Right forelimb (tissue), 1 donor: ENCODE results near the gene KRT4.
"Not testable (repeated sequence)": the region's sequence is repeated elsewhere in the genome, so short reads cannot be mapped to it uniquely, and the experiment has no call there.

Experiments used
- DNase-seq: peaks from one replicate; pipeline ENCODE4 v3.0.0-alpha.2; 2018

Gene KRT4

DNA sequence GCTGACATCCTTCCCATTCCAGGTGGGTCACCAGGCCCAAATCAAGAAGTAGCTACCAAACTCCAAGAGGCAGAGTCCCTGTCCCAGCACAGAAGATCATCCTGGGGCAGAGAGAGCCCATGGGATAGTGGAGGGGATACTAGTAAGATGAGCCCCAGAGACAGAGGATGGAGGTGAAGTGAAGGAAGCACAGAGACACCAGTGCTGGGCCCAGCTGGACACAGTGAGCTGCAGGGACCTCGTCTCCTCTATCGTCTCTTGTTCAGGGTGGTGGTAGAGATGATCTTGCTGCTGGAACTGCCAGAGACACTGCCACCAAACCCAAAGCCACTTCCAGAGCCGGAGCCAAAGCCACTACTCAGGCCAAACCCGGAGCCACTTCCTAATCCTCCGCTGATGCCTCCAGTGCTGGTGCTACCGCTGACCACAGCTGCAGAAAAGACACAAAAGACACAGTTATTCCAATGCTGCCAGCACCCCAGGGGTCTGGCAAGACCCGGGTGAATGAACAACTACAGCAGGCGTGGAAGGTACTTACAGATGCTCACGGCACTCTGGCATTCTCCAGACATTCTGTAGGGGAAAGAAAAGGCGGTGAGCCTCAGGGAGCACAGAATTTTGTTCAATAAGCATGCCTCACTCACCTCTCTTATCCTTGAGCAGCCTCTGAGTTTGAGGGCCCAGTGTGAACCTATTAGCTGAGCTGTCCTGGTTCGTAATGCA, 6.9 kb downstream of the KRT4 start:
- no peak for DNase-seq

DNA sequence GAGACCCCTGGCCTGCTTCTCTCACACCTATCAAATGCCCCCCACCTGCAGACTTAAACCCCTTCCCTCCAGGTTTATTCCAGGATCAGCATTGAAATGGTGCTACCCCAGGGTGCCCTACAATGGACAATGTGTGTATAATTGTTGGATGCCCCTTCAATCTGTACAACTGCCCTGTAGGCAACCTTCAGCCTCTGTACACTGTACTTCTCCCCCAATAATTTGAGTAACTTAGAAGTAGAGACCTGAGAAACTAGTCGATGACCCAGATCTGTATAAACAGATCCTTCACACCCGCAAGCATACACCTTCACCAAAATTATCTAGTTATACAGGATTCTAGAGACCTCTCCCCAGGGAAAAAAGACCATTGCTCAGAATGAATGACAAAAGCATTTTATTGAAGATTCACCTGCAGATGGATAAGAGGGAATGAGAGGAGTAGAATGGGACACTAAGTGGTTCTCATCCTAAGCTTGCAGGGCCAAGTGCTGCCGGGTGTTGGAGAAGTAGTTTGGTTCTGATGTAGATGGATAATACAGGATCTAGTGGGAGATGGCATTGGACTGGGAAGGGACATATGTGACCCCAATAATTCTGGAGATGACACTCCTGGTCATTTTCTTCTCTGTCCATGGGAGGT, 7.6 kb downstream of the KRT4 start:
- no peak for DNase-seq

DNA sequence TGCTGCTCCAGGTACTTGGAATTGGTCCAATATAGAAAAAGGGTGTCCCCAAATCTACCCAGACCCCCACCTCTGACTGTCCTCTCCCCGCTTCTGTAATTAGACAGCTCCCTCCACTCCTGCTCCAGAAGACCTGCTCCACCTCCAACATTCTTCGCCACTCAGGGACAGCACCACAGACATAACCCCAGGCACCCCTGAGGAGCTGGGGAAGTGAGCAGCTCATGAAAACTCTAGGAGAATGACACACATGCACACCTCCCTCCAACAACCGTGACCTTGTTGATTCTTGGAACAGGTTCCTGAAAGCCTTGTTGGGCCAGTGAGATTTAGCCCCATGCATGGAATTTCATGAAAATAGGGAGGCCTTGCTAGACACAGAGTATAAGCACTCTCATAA, 8.2 kb downstream of the KRT4 start:
- DNase-seq: no peak

DNA sequence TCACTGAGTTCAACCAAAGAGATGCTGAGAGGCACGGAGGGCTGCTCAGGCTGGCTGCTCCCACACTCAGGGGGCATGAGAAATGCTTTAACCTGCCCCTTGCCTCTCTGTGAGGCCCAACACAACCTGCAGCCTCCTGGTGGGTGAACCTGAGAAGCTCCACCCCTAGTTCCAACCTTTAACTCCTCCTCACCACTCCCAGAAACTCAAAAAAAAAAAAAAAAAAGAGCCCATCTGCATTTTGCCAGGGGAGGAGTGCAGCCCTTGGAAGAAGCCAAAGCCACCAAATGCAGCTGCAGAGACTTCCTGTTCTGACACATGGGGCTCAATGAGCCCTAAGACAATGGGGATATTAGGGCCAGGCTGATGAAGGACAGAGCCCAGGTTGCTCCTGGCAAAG, 8.9 kb downstream of the KRT4 start:
- DNase-seq: no peak

DNA sequence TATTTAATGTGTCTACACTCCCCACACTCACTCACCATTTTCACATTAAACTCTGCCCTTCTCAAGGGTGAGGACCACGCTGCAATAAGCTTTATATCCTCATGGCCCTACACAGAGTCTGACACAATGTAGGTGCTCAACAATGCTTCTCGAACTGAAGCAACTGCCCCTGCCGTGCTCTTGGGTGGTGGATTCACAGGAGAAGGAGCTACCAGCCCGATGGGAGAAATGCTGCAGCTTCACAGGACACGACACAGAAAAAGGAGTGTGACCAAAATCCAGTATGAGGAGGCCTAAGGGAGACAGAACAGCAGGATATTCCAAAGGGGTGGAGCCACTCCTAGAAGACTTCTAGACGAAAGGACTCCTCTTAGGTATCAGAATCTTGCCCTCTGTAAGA, 11.5 kb downstream of the KRT4 start:
- no peak for DNase-seq

DNA sequence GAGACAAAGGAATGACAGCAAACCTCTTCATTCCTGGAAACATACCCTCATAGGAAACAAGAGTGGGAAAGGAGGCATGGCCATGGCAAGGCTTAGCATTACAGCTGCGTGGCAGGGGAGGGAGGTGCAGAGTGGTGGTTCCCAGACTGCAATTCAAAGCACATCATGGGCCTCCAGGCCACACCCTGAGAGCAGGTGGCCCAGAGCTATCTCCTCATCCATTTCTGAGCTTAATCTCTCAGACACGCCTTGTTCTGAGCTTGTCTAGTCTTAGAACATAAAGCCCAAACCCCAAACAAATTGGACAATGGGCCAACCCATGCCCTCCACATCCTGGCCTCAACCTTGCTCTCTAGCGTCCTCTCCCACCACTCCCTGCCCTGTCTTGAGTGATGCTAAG, 12.1 kb downstream of the KRT4 start:
- DNase-seq: no peak

DNA sequence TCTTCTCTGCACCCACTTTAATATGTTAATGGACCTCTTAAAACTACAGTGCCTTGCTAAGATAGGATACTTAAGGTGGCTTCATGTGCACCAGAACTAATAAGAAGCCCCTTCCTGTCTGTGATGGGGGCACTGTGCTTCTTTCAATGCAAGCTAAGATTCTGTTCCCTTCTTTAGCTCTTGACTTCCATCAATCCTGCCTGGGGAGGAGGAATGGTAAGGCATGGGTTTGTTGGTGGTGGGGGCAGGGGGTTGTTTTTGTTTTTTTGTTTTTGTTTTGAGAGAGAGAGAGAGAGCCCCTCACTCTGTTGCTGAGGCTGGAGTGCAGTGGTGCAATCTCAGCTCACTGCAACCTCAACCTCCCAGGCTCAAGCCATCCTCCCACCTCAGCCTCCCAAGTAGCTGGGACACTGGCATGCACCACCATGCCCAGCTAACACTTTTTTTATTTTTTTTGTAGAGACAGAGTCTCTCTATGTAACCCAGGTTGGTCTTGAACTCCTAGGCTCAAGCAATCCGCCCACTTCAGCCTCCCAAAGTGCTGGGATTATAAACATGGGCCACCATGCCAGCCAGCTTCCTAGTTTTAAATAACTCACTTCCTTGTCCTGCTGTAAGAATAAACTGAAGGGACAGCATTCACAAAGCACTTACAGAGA, 13.5 kb downstream of the KRT4 start:
- DNase-seq: no peak

DNA sequence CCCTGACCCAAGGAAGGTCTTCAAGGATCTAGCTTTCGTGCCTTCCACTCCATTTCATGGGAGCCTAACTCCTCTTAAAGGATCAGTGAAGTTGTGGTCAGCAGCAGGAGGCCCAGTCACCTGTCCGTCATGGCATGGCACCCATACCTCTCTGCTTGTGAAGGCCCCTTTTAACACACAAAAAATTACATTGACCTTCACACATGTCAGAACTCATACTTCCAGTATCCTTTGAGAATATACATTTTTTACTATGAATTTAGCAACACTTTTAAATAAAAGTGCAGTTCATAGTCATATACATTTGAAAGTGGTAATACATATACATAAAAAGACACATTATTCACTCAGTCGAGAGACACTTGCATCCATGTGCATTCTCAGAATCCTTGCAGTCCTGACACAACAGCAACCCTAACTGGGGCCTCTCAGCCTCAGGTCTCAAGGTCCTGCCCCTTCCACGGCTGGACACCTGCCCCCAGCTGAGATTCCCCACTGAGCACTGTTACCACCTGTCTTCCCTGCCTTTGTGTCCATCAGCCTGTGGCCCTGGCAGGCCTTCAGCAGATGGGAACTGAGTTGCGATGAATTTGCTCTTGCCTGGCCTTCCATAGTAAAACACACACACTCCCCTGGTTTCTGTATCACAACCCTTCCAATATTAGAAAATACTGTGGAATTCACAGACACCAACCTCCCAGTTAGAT, 14.3 kb downstream of the KRT4 start:
- no peak for DNase-seq

DNA sequence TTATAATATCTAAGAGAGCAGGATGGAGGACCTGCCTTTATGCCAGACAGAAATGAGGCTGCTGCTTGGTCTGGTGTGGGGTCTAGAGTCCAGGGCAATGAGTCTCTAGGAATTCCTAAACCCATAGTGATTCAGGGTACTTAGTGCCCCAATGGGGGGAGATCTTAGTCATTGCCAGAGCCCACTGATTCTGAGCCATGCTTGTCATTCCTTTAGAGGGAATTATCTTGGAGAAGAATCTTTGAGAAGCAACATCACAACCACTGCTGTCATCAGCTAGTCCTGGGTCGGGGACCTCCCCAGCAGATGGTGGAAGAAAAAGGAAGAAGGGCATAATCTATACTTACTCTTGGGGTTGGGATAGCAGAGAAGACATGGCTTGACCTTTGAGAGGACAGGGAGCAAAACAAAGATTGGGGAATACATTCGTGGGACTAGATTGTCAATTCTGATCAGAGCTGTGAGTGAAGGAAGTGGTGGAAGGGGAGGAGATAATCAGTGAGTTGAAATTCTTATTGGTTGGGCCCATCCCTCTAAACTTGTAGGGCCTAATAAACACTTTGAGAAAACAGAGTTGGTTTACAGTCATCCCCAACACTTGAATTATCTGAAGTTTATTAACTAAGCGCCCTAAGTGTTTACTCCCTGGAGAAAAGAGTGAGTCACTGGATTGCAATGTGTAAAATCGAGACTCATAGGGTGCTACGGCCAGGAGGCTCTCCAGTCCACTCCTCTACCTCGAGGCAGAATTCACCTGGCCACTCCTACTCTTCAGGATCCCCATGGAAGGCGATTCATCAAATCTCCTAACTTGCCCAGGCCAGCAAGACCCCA, 15.0 kb downstream of the KRT4 start:
- DNase-seq: no peak

DNA sequence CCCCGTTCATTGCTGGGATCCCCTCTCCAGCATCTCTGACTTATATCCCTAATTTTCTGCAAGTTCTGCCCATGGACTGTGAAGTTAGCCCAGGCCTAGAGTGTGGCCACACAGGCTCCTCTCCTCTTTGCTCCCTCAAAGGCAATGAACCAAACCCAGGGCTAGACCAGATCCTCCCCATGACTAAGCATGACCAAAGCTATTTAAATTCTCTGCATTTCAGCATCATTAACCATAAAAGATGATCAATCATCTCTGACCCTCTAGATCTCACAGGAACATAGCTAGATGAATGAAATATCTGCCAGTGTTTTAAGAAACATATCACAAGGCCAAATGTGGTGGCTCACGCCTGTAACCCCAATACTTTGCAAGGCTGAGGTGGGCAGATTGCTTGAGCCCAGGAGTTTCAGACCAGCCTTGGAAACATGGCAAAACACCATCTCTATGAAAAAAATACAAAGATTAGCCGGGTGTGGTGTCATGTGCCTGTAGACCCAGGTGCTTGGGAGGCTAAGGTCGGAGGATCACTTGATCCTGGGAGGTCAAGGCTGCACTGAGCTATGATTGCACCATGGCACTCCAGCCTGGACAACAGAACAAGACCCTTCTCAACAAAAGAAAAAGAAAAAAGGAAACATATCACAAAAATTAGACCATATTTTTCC, 15.8 kb downstream of the KRT4 start:
- no peak for DNase-seq

DNA sequence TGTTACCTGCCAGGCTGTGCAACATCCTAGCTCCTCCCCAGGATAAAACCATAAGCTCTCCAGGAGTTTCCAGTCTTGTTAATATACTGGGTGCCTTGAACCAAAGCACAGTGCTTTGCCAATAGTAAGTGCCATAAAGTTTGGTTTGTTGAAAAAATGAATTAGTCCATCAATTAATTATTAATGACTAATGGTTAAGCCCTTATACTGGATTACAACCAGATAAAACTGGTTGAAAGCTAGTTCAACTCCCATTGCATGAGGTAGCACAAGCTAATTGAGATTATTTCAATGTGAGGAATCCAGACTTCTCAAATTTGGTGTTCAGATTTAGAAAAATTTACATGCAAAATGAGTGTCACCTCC, 16.4 kb downstream of the KRT4 start:
- no peak for DNase-seq

DNA sequence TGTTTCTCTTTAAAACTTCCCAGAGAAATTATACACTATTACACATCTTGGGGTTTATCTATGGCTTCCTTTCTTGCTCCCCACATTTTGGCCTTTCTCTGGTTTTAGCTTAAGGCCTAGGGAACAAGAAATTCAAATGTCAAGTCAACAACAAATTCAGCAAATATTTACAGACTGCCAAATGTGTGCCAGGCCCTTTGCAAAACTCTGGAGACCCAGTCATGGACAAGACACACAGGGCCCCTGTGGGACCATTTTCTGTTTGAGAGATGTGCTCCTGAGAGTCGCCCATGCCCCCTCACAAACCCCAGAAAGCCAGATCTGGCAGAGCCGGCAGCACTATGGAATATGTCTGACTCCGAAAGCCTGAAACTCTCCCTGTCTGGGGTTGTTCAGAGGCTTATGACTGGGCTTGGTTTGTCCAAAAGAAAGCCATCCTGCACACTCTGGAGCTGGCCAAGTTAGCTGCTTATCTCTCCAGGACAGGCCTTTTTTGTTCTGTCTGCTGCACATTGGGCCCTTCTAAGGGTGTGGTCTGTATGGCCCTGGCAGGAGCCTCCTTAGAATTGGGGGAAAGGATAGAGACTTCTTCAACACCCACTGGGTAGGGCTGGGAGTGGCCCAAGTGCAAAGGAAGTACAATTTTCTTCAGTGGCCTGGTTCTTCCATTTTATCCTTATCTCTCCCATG, 16.9 kb downstream of the KRT4 start:
- DNase-seq: no peak

DNA sequence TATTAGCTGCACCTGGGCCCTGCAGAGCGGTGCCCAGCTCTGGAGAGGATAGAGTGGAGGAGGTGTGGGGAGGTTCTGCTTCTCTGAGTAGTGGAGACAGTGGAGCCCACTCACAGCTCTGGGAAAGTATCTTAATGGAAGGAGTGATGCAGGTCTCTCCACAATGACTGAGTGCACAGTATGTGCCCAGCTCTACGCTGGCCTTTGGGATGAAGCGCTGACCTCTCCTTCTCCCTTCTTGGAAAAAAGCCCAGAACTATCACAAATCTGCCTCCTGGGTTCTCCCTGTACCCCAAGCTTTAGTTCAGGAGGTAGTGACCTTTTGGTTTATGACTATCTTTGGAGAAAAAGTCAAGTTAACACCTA, 17.5 kb downstream of the KRT4 start:
- no peak for DNase-seq

DNA sequence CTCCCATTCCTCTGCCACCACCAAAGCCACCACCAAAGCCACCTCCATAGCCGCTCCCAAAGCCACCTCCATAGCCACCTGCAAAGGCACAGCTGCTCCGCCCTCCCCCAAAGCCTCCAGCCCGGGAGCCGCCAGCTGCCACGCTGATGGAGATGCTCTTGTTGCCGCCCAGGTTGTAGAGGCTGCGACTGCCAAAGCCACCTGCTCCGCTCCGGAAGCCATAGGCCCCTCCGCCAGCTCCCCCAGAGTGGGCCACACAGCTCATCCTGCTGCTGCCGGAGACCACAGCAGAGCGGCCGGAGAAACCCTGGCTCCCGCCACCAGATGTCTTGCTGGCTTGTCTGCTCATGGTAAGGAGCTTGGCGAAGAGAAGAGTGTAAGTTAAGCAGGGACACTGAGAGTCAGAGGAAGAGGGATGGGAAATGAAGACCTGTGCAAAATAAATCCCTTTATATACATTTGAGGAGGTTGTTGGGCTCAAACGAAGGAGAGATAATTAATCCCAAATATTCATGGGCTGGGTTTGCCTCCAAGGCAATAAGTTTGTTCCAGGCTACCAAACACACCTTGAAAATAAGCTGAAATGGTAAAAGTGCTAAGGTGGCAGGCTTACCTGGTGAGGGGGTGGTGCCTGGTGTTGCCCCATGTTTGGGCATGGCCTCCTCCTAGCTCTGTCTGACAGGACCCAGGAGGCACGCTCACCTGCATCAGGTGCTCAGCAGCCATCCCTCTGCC, 18.1 kb downstream of the KRT4 start, which contains the start of gene KRT3:
KRT3 (minus strand) TSS at position 424 of the 735 bp plus-strand sequence; CDS start at position 349, 75 bp downstream.
- DNase-seq: no peak

DNA sequence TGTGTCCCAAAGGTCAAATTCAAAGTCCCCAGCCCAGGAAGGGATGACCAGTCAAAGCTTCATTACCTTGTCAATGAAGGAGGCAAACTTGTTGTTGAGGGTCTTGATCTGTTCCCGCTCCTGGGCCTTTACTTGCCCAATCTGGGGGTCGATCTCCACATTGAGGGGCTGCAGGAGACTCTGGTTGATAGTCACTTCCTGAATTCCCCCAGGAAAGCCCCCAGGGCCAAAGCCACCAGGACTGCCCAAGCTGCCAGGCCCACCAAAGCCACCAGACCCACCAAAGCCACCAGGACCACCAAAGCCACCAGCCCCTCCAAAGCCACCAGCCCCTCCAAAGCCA, 18.6 kb downstream of the KRT4 start:
- not testable (repeated sequence) for DNase-seq

DNA sequence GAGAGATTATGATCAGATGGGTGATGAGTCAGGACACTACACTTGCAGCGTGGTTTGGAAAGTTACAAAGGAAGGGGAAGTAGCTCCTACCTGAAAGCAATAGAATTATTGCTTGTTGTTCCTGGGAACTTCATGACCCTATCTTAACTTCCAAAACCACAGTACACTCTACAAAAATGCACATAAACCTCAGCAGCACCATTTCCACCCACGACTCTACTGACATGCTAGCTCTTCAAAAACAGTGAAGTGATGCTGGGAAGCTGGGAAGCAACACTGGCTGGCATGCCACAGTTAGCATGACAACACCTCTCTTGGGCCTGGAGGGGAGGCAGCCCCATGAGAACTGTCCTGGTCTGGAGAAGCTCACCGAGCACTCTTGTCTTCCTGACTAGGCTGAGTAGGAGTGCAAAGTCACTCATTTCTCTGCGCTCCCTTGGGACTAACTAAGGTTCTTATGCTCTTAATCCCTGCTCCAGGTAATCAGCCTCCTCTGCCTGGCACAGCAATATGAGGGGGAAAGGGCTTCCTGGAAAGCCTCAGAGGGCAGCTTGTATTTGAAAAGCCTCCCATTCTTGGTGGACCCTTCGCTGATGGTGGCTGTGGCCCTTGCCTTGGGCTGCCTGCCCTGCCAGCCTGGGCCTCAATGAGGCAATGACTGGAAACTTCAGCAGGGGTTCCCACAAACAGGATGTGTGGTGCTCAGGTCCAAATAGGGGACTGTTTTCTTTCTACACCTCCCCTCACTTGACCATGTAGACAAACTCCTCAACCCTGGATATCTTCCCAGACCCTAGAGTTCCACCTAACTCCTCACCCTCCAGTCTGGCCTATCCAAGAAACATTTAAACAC, 19.2 kb downstream of the KRT4 start:
- DNase-seq: no peak

DNA sequence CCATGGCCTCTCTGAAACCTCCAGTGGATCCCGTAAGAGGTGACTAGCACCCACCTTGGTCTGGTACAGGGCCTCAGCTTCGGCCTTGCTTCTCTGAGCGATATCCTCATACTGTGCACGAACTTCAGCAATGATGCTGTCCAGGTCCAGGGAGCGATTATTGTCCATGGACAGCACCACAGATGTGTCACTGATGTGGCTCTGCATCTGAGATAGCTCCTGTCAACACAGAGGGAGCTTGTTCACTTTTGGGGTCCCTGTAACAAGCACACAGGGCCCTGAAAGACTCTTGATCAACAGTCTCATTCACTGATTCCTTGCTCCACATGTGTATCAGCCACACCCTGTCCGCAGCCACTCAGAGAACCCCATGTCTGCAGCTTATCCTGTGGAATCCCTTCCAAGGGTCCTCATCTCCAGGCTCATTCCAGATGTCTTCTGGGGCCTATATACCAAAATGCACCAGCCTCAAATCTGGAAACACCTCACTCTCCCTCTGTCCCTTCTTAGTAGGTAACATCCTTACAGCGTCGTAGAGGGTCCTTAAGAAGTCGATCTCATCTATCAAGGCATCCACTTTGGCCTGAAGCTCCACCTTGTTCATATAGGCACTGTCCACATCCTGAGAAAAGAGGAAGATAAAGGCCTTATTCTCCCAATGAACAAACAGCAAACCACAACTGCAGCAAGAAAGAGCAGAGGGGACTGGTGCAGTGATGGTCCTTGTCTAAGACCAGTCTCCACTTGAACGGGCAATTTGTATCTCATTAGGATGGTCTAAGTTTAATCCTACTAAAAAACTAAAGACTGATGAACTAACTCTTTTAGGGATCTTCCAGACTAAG, 21.5 kb downstream of the KRT4 start:
- DNase-seq: no peak

DNA sequence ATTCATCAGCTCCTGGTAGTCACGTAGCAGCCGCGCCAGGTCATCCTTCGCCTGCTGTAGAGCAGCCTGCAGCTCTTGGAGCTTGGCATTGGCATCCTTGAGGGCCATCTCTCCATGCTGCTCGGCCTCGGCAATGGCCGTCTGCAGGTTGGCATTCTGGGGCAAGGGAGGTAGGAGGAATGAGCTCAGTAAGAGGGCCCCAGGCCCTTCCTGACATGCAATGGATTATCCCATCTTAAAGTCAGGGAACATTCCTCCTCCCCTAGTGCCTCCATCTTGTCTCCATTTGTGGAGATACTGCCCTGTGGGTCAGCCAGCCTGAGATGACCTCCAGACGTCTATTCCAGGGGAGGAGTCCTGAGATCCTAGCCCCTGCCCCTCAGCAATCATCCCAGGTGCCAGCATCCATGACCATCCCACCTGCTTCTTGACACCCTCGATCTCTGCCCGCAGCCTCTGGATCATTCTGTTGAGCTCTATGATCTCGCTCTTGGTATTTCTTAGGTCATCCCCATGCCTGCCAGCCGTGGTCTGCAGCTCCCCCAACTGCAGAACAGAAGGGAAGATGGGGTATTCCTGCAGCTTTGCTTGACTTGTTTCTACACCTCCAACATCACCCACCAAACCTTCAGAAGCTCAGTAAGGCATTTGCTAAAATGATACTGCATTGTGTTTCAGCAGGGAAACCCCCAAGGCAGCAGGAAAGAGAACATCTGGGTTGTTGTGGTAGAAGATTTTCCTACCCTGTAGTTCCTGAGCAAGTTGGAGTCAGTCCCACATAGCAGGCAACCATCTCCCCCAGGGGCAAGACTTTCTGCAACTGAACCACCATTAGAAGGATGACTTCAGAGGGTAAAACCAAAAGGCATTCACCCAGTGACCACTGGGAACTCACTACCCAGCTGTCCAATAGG, 22.4 kb downstream of the KRT4 start:
- no peak for DNase-seq
